ENCODE measurements around the gene CD6. TPM values are rescaled to one million over a fixed set of nuclear protein-coding genes. Genes with fewer than 3 reads are reported as not detected.

CD6 gene
- total and polyA plus RNA-seq, 10 of the 15 experiments (the other 5 are each of a cell fraction or from before 2014, with no cell fraction given), result 0.37 to 17.6 (median 6.2) TPM

DNA sequence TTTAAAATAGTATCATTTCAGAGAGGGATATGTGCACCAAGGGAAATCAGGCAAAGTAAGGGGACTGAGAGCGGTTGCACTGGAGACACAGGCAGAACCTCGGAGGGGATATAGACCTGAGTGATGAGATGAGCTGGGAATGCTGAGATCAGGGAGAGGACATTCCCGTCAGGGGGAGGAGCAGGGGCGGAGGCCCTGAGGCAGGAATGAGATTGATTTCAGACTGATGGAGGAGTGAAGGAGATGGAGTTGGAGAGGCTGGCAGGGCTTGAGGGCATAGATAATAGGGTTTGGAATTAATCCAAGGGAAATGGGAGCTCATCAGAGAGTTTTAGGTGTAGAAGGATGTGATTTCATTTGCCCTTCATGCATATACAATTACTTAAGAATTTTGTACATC lies 13.2 kb downstream of the CD6 start:
- no TSS peak for BruUV-seq (replicated peaks)
- no peak overlapping the region for H2AFZ ChIP-seq (ENCODE audit: control insufficient read depth, low read depth, low read length)
- H3K4me2 ChIP-seq (ENCODE audit: control insufficient read depth, insufficient read depth), result no peak overlapping the region
- no peak overlapping the region for H3K4me3 ChIP-seq
- no peaks in the 10 kb centered on the region for H3K36me3 ChIP-seq (ENCODE audit: control insufficient read depth in 2 of 2, insufficient read depth in 2 of 2, low read length in 1 of 2)
- H3K4me1 ChIP-seq (ENCODE audit: control insufficient read depth, insufficient read depth, low read length), result peaks cover 9% of the 10 kb centered on the region; the same call in 1 of the 2 replicates
- H4K20me1 ChIP-seq (ENCODE audit: control insufficient read depth, insufficient read depth), result no peaks in the 10 kb centered on the region
- 66% methylated on average over 4 of the region's 4 CpGs for WGBS (ENCODE audit: insufficient coverage, insufficient replicate concordance, low lambda C conversion rate, missing lambda C conversion rate)
- H3K9me3 ChIP-seq (replicated peaks; ENCODE audit: control insufficient read depth, insufficient read depth, low read length), result no peaks in the 10 kb centered on the region
- CTCF ChIA-PET, result interaction anchor here (0.8 to 0.9 kb wide), 2 partner anchors 17 to 286 kb away, joined by 3 read pairs; no protein-coding TSS in a partner anchor
- POLR2A ChIA-PET, result no interaction called here
- in situ Hi-C loops (cut with MboI) (no loop called here), intact Hi-C loops (cut with micrococcal nuclease; ENCODE audit: unreplicated experiment) (no loop called here)
- FAIRE-seq (no peak), DNase-seq (ENCODE audit: low read depth, low spot score) (no peak), ATAC-seq (no peak)
- RAD21 ChIA-PET (ENCODE audit: unreplicated experiment), result no interaction called here
- H3K27me3 ChIP-seq (replicated peaks in 1 of 2; ENCODE audit: control insufficient read depth in 2 of 2, insufficient read depth in 2 of 2, low read length in 1 of 2), result no peaks in the 10 kb centered on the region
- SMC1A ChIA-PET (ENCODE audit: uncharacterized antibody, unreplicated experiment), result interaction anchor here (1.0 to 1.9 kb wide), 4 partner anchors 7 to 203 kb away, joined by 3 to 7 read pairs (median 4); no protein-coding TSS in a partner anchor
- no peaks in the 10 kb centered on the region for H3K79me2 ChIP-seq (ENCODE audit: control insufficient read depth, insufficient read depth, low read length)
- H3K27ac ChIP-seq (ENCODE audit: control insufficient read depth, insufficient read depth), result no peak overlapping the region
- no peak overlapping the region for H3K9ac ChIP-seq (ENCODE audit: control insufficient read depth, insufficient read depth, low read length)
- TF ChIP-seq CEBPB (IDR thresholded peaks at IDR 0.05; ENCODE audit: borderline replicate concordance in 1 of 2, low read depth in 2 of 2, low read length in 2 of 2), result no peak
- no peak for TF ChIP-seq CBX5 (IDR thresholded peaks at IDR 0.05; ENCODE audit: low read depth)
- TF ChIP-seq ZNF274 (IDR thresholded peaks at IDR 0.05; ENCODE audit: insufficient read depth, insufficient read length), result no peak
- no peak for TF ChIP-seq YBX1 (IDR thresholded peaks at IDR 0.05)
- TF ChIP-seq MYB (IDR thresholded peaks at IDR 0.05; ENCODE audit: borderline replicate concordance, low read depth, low read length), result no peak
- no peak for TF ChIP-seq NR2C1 (IDR thresholded peaks at IDR 0.05)
- TF ChIP-seq RELA (IDR thresholded peaks at IDR 0.05; ENCODE audit: borderline replicate concordance, partially characterized antibody), result no peak
- TF ChIP-seq JUND (IDR thresholded peaks at IDR 0.05; ENCODE audit: low read depth, low read length), result no peak
- TF ChIP-seq IKZF2 (IDR thresholded peaks at IDR 0.05), result no peak
- TF ChIP-seq, protein P1, sequence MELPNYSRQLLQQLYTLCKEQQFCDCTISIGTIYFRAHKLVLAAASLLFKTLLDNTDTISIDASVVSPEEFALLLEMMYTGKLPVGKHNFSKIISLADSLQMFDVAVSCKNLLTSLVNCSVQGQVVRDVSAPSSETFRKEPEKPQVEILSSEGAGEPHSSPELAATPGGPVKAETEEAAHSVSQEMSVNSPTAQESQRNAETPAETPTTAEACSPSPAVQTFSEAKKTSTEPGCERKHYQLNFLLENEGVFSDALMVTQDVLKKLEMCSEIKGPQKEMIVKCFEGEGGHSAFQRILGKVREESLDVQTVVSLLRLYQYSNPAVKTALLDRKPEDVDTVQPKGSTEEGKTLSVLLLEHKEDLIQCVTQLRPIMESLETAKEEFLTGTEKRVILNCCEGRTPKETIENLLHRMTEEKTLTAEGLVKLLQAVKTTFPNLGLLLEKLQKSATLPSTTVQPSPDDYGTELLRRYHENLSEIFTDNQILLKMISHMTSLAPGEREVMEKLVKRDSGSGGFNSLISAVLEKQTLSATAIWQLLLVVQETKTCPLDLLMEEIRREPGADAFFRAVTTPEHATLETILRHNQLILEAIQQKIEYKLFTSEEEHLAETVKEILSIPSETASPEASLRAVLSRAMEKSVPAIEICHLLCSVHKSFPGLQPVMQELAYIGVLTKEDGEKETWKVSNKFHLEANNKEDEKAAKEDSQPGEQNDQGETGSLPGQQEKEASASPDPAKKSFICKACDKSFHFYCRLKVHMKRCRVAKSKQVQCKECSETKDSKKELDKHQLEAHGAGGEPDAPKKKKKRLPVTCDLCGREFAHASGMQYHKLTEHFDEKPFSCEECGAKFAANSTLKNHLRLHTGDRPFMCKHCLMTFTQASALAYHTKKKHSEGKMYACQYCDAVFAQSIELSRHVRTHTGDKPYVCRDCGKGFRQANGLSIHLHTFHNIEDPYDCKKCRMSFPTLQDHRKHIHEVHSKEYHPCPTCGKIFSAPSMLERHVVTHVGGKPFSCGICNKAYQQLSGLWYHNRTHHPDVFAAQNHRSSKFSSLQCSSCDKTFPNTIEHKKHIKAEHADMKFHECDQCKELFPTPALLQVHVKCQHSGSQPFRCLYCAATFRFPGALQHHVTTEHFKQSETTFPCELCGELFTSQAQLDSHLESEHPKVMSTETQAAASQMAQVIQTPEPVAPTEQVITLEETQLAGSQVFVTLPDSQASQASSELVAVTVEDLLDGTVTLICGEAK (IDR thresholded peaks at IDR 0.05; ENCODE audit: borderline replicate concordance), result no peak
- no peak for TF ChIP-seq TCF12 (IDR thresholded peaks at IDR 0.05; ENCODE audit: low read depth, low read length)
- TF ChIP-seq SMC3 (IDR thresholded peaks at IDR 0.05; ENCODE audit: borderline replicate concordance, low read length), result no peak
- TF ChIP-seq WRNIP1 (IDR thresholded peaks at IDR 0.05; ENCODE audit: borderline replicate concordance, low read depth, low read length), result no peak
- TF ChIP-seq NFYB (IDR thresholded peaks at IDR 0.05; ENCODE audit: insufficient read depth, low read depth, low read length), result no peak
- no peak for TF ChIP-seq STAT3 (IDR thresholded peaks at IDR 0.05; ENCODE audit: low read depth, low read length)
- TF ChIP-seq, protein P2, sequence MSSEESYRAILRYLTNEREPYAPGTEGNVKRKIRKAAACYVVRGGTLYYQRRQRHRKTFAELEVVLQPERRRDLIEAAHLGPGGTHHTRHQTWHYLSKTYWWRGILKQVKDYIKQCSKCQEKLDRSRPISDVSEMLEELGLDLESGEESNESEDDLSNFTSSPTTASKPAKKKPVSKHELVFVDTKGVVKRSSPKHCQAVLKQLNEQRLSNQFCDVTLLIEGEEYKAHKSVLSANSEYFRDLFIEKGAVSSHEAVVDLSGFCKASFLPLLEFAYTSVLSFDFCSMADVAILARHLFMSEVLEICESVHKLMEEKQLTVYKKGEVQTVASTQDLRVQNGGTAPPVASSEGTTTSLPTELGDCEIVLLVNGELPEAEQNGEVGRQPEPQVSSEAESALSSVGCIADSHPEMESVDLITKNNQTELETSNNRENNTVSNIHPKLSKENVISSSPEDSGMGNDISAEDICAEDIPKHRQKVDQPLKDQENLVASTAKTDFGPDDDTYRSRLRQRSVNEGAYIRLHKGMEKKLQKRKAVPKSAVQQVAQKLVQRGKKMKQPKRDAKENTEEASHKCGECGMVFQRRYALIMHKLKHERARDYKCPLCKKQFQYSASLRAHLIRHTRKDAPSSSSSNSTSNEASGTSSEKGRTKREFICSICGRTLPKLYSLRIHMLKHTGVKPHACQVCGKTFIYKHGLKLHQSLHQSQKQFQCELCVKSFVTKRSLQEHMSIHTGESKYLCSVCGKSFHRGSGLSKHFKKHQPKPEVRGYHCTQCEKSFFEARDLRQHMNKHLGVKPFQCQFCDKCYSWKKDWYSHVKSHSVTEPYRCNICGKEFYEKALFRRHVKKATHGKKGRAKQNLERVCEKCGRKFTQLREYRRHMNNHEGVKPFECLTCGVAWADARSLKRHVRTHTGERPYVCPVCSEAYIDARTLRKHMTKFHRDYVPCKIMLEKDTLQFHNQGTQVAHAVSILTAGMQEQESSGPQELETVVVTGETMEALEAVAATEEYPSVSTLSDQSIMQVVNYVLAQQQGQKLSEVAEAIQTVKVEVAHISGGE (CRISPR knock-in tag; IDR thresholded peaks at IDR 0.05), result no peak
- TF ChIP-seq, protein P3, sequence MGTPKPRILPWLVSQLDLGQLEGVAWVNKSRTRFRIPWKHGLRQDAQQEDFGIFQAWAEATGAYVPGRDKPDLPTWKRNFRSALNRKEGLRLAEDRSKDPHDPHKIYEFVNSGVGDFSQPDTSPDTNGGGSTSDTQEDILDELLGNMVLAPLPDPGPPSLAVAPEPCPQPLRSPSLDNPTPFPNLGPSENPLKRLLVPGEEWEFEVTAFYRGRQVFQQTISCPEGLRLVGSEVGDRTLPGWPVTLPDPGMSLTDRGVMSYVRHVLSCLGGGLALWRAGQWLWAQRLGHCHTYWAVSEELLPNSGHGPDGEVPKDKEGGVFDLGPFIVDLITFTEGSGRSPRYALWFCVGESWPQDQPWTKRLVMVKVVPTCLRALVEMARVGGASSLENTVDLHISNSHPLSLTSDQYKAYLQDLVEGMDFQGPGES (IDR thresholded peaks at IDR 0.05), result no peak
- no peak for TF ChIP-seq CHD1 (IDR thresholded peaks at IDR 0.05; ENCODE audit: low read depth, low read length)
